ENCODE measurements around the gene CCDC201. TPM values are rescaled to one million over a fixed set of nuclear protein-coding genes. Genes with fewer than 3 reads are reported as not detected.

Gene CCDC201
- total and polyA plus RNA-seq, 2 donors (not counting 3 experiments of a cell fraction or from before 2014, with no cell fraction given): not detected

GRCh38 chr7:45919231-45919784 lies 46.4 kb upstream of the CCDC201 start:
- Histone ChIP-seq H3K36me3 (ENCODE audit: control insufficient read depth in 2 of 2, extremely low read depth in 1 of 2, insufficient read depth in 2 of 2, low read length in 2 of 2) (no peaks in the 10 kb centered on the region), H4K20me1 (replicated peaks; ENCODE audit: control insufficient read depth, extremely low read depth, insufficient read depth, low read length) (no peaks in the 10 kb centered on the region), H3K27me3 (ENCODE audit: control insufficient read depth in 2 of 2, insufficient read depth in 2 of 2, low read length in 2 of 2) (peaks cover 22 to 42% of the 10 kb centered on the region in 2 experiments), H3K27ac (ENCODE audit: insufficient read depth, low read depth, low read length) (no peak overlapping the region), H3K9me3 (replicated peaks; ENCODE audit: control insufficient read depth, insufficient read depth, low read length) (no peaks in the 10 kb centered on the region), H3K79me2 (ENCODE audit: control insufficient read depth, insufficient read depth, low read length) (no peaks in the 10 kb centered on the region), H3K4me2 (ENCODE audit: insufficient read depth, low read length) (no peak overlapping the region), H3K4me1 (ENCODE audit: control insufficient read depth, extremely low read depth, insufficient read depth, low read length) (peaks cover 28% of the 10 kb centered on the region), H2AFZ (ENCODE audit: low read depth, low read length) (no peak overlapping the region), H3K4me3 (replicated peaks in 1 of 3; ENCODE audit: insufficient read depth in 1 of 3, low read depth in 1 of 3, low read length in 3 of 3) (no peak overlapping the region), H3K9ac (replicated peaks; ENCODE audit: extremely low read depth, insufficient read depth, low read length) (no peak overlapping the region), H3K9me1 (replicated peaks; ENCODE audit: control insufficient read depth, extremely low read depth, insufficient read depth, low read length) (no peaks in the 10 kb centered on the region)
- intact Hi-C loops (cut with micrococcal nuclease) (no loop called here), dilution Hi-C loops (cut with MboI; ENCODE audit: extremely low pct_ligation_motif_present, low sequenced_read_pairs) (no loop called here)
- BruUV-seq (replicated peaks): TSS peak; percentile 16
- FAIRE-seq (no peak), DNase-seq (ENCODE audit: low read depth, low spot score) (no peak)
- TF ChIP-seq POLR2A (IDR thresholded peaks at IDR 0.05; ENCODE audit: low read depth, low read length): no peak
- TF ChIP-seq MAX (IDR thresholded peaks at IDR 0.05; ENCODE audit: insufficient read depth, insufficient read length): no peak
- TF ChIP-seq EZH2 (IDR thresholded peaks at IDR 0.05; ENCODE audit: borderline replicate concordance, low read depth, low read length, severe bottlenecking): no peak
- no peak for TF ChIP-seq POLR2AphosphoS5 (IDR thresholded peaks at IDR 0.05; ENCODE audit: insufficient read depth, low read depth, low read length)
- no peak for TF ChIP-seq MYC (IDR thresholded peaks at IDR 0.05; ENCODE audit: low read depth, low read length)
- no peak for TF ChIP-seq CTCF (IDR thresholded peaks at IDR 0.05; ENCODE audit: extremely low read depth in 1 of 2, insufficient read depth in 1 of 2, low read depth in 1 of 2, low read length in 2 of 2)
- ChIA-PET CTCF (interaction anchor here (1.2 to 8.6 kb wide), 7 partner anchors 19 to 1335 kb away, joined by 4 to 149 read pairs (median 24); partner anchors contain the start of gene IGFBP1), POLR2A (no interaction called here)

Measured in endothelial cell of umbilical vein (primary cell).